ENCODE results near the gene COPA.

COPA gene

DNA sequence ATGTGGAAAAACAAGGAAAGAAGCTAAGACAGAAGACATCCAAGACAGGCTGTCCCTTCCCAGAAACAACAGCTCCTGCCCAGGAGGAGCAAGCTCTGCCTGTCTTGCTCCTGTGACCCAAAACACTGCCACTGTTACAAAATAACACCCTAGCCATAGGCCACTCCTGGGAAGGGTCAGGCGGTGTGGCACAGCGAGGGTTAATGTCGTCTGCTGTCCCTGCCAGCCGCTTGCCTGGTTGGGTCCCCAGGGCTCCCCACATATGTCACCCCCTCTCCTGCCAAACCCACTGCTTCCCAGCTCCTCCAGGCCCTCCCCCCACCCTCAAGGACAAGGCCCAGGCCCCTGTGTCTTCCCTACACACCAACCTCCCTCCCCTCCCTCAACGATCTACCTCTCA, 20.0 kb upstream of the COPA start:
- DNase-seq (ENCODE audit: low read depth, low spot score): no peak

DNA sequence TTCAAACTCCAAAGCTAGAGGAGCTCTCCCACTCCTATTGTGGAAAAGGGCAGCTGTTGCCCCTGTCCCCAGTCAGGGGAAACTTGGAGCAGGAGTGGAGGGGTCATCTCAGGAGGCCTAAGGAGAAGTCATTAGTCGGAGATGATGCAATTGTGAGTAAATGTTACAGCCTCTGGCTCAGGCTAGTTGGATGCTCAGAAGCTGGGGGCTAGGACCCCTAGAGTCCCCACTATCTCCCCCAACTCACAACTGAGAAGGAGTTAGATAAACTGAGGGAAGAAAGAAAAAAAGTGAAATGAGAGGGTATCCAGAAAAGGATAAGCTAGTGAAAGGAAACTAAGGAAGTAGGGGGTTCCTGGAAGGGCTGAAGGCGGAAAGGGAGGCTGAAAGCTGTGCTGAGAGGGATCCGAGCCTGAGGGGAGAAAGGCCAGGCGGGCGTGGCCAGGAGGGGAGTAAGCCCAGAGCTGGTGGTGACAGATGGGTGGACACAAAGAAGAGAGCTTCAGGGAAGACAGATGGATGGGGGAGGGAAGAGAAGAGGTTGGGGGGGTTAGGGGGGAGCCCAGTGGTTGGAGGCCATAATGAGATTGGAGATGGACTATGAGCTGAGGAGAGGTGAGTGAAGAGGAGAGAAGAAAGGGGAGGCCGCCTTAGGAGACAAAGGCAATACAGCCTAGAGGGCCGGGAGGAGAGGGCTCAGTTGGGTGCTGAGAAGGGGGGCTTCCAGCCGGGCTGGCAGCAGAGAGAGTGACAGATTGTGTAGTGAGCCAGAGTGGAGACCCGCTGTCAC, 19.3 kb upstream of the COPA start:
- no peak for DNase-seq (ENCODE audit: low read depth, low spot score)

DNA sequence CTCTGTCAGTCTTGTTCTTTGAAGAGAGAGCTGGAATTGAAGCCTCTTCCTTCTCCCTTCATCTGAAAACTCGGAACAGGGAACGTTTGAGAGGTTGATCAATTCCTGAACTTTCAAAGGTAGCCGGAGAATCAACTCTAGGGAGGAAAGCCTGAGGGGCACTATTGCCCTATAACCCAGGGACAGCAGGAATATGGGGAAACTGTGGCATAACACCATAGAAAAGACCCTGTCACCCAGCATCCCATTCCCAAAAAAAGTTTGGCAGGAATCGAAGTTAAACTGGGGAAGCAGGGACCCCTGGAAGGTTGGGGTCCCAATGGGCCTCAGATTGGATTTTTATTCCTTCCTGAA, 18.7 kb upstream of the COPA start:
- DNase-seq (ENCODE audit: low read depth, low spot score): no peak

DNA sequence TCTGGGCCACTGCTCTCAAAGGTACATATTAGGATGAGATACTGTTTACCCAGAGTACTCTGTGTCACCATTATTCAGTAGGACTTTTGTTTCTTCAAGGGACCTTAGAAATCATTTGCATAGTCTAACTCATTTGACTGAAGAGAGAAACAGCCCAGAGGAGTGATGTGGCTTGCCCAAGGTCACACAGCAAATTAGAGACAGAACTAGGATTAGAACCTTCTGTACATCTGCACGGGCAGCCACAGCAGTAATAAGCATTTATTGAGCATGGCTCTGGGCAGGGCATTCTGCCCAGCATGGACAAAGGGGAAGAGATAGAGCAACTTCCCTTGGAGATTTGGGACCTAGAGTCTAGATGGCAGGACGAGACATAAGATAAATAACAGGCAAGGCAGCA, 18.1 kb upstream of the COPA start:
- no peak for DNase-seq (ENCODE audit: low read depth, low spot score)

DNA sequence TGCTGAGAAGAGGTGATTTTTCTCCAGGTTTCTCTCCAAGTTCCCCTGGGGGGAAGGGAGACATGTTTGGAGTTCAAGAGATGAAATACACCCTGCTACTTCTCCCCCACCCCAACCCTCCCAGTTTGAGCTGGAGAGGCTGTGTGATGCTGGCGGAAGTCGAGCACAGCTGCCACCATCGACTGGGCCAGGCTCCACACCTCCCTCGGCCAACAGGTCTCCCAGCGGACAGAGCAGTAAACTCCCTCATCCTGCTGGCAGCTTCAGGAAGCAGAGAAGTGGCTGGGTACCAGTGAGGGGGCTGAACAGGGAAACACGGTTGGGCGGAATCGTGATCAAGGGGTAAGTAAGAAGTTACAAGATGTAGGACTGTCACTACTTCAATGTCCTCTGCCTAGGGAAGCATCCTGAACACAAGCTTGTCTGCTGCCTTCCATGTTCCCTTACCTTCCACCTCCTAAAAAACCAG, 17.2 kb upstream of the COPA start:
- no peak for DNase-seq (ENCODE audit: low read depth, low spot score)

DNA sequence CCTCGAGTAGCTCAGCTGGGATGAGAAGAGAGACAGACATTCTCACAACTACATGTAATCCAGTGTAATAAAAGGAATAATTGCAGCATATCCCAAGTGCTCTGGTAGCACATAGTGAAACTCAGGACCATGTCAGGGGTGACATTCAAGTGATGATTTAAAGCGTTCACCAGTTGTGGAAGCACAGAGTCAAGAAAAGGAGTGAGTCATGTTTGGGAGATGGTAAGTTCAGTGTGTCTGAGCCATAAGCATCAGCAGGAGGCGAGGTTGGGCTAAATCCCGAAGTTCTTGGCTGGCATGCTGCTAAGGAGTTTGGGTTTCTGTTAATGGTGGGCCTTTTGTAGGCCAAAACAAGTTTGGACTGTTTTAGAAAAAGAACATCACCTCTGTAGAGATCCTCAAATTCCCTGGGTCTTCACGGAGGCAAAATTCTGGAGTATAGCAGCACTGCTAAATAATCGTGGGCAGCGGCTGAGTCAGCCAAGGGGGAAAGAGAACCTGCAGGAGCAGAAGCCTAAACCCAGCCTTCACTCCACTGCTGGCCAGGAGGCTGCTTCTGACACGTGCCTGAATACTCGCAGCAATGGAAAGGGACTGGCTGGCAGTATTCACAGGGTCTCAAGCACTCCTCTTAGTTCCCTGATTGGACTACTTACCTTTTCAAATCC, 16.6 kb upstream of the COPA start:
- no peak for DNase-seq (ENCODE audit: low read depth, low spot score)

DNA sequence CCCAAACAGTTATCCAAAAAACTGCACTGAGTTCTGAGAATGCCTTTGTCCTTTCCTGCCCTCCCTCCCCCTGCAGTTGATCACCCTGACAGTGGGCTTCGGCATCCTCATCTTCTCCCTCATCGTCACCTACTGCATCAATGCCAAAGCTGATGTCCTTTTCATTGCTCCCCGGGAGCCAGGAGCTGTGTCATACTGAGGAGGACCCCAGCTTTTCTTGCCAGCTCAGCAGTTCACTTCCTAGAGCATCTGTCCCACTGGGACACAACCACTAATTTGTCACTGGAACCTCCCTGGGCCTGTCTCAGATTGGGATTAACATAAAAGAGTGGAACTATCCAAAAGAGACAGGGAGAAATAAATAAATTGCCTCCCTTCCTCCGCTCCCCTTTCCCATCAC, 15.0 kb upstream of the COPA start:
- no peak for DNase-seq (ENCODE audit: low read depth, low spot score)

DNA sequence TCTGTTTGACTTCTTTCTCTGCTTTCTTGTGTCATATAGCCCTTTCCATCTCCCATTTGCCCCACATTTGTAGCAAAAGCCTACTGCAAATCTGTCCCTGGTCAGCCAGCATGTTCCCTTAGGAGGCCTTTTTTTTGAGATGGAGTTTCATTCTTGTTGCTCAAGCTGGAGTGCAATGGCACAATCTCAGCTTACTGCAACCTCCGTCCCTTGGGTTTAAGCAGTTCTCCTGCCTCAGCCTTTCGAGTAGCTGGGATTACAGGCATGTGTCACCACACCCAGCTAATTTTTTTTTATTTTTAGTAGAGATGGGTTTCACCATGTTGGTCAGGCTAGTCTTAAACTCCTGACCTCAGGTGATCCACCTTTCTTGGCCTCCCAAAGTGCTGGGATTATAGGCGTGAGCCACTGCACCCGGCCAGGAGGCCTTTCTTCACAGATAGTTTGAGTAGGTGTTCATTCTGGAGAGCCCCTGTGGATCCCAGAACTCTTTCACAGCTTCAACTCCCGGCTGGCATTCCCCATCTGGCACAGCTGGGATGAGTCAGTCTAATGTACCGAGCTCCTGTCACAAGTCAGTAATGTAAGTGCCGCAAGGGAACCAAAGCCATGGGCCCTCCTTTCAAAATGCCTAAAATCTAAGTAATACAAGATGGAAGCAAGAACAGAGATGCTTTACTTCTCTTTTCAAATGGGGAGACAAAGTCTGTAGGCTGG, 14.4 kb upstream of the COPA start:
- DNase-seq (ENCODE audit: low read depth, low spot score): no peak

DNA sequence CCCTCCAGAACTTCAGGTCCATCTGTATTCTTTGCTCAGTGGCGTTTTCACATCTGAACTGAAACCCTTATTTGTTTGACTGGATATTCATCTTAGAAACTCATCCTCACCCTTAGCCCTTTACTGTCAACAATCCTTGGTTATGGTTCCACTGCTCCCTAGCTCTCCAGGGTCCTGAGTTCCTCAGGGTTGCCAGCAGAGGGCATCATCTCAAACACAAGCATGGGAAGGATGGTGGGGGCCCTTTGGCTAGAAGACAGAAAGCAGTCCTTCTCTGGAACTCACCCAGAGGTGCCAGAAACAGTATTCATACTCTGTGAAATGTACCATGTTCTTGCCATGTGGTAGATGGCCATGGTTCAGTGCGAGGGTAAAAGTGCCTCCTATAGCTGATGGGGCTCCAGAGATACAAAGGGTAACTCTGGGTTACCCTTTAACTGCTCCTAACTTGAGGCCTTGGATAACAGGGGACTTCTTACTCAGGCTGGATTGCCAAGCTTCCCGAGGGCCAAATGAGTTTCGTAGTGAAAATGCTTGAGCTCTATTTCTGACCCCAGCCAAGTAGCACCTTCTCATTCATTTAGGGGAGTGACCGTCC, 11.4 kb upstream of the COPA start:
- no peak for DNase-seq (ENCODE audit: low read depth, low spot score)

DNA sequence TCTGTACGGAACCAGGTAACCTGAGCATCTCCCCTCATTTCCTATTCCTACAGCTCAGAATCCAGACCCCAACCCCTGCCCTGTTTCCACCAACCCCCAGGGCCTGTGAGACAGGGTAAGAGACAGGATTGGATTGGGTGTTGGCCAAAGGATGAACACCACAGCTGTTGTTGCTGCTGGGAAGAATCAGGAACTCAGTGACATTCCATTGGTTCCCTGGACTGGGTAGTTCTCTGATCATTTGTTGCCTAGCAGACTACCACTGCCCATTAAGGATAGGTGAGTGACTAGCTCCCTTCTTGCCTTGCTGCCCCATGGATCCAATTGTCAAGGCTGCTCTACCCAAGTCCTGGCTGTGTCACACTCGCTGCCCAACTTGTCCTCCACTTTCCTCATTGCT, 10.2 kb upstream of the COPA start:
- DNase-seq (ENCODE audit: low read depth, low spot score): no peak

DNA sequence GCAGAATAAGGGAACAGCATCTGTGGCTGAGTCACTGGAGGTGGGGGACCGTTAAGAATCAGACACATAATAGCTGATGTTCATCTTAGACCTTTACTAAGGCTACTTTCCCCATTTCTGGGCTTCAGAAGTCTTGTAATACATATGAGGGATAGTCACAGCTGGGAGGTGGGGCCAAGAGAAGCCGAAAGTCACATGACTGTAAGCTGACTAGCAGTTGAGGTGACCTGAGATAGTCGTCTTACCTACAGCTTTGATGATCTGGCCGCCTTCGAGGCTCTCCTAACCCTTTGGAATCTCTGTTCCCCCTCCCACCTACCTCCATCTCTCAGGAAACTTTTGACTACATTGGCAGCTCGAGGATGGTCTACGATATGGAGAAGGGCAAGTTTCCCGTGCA, 9.5 kb upstream of the COPA start:
- no peak for DNase-seq (ENCODE audit: low read depth, low spot score)

DNA sequence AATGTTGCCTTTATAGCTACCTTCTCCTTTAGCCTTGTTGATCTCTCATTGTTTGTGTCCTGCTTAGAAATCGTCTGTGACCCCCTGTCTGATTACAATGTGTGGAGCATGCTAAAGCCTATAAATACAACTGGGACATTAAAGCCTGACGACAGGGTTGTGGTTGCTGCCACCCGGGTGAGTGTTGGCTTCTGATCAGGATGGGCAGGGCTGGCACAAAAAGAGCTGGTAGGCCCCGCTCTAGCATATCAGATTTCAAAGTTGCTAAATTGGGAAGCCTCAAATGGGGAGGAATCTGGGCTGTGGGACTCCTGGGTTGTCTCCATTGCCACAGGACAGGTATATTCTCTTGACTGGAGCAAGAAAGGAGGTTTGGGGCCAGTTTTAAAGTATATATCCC, 8.6 kb upstream of the COPA start:
- DNase-seq (ENCODE audit: low read depth, low spot score): no peak

DNA sequence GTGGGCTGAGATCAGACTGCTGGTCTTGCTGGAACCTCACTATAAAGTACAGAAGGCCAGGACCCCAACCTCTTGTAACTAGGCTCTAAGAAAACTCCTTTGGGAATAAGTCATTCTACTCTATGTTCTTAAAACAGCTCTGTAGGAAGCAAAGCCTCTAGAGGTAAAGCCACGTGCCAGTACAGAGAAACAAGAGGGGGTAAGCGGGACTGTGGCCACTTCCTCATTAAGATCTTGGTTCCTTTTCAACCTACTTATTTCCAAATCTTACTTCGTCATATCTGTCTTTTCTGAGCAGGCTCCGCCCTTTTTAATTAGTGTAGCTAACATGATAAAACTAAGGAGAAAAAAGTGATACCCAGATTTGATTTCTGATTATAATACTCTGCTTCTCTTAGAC, 3.9 kb upstream of the COPA start:
- DNase-seq (ENCODE audit: low read depth, low spot score): no peak

DNA sequence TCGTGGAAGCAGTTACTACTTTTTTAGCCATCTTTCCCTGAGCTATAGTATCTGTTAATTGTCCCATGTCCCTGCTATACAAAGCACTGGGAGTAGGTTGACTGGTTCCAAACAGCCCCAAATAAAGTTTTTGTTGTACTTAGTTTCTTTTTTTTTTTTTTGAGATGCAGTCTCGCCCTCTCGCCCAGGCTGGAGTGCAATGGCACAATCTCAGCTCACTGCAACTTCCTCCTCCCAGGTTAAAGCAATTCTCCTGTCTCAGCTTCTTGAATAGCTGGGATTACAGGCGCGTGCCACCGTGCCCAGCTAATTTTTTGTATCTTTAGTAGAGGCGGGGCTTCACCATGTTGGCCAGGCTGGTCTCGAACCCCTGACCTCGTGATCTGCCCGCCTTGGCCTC, 3.4 kb upstream of the COPA start:
- DNase-seq (ENCODE audit: low read depth, low spot score): no peak

DNA sequence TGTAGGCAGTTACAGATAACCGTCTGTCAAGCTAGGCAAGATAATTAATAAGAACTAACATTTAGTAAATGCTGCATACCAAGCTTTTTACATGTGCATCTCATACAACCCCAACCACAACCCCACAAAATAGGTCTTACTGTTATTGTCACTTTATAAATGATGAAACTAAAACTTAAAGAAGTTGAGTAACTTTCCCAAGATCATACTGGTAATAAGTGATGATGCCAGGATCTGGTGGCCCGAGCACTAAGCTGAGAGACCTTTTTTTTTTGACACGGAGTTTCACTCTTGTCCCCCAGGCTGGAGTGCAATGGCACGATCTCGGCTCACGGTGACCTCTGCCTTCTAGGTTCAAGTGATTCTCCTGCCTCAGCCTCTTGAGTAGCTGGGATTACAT, 1.9 kb upstream of the COPA start:
- no peak for DNase-seq (ENCODE audit: low read depth, low spot score)

DNA sequence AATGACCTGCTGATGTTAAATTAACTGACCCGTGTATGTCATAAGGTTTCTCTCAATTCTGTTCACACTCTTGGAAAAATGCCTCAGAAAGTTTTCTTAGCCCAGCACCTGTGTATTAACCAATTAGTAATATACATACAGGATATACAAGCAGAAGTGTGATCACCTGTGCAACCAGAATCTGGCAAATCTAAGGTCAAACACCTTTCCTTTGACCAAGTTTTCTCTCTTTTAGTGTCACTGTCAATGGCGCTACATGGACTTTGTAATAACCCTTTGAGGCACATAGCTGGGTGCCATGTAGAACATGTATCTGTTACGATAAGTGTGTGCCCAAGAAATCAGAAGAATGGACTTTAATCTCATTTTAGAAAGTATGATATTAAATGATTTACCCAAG, 1.2 kb upstream of the COPA start:
- no peak for DNase-seq (ENCODE audit: low read depth, low spot score)

DNA sequence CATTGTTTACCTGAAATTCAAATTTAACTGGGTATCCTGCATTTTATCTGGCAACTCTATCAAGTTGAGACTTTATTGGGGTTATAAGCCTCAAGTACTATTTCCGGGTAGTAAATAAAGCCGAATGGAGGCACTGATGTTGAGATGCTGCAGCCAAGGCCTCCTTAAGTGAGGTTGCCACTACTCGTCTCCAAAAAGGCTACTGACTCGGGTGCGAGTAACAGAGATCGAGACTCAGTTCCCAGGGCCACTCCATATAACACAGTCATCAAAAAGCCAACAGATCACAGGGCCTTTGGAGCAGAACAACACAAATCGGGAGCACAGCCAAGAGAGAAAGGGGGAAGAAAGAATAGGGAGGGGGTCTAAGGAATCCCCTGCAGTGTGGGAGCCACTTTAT, 524 bp downstream of the COPA start:
- no peak for DNase-seq (ENCODE audit: low read depth, low spot score)

DNA sequence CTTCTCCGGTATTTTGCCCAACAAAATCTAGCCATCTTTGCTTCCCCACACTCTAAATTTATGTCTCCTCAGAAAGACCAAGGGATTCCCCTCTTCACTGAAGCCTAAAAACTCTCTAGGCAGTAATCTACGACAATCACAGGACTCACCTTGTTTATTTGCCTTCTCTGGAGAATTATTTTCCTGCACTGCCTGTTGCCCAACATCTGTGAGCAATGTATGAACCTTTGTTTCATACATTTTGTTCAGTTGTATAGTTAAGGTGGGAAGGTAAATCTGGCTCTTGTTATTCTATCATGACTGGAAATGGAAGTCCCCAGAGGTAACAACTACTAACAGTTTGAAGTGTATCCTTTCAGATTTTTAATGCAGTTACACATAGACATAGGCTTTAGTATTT, 2.2 kb downstream of the COPA start:
- no peak for DNase-seq (ENCODE audit: low read depth, low spot score)

DNA sequence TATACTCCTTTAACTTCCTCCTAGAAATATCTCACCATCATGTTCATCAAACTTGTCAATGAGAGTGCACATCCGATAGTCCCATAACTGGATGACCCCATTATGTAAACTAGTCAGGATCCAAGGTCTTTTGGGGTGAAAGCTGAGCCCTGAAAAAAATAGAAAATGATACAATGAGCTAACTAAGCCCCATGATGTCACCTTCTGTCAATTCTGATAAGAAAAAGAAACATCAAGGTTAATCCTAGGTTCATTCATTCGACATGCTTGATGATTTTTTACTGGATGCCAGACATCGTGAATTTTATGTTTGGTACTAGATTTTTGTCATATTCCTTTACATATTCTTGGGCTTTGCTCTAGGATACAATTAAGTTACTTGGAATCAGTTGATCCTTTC, 2.9 kb downstream of the COPA start:
- no peak for DNase-seq (ENCODE audit: low read depth, low spot score)

DNA sequence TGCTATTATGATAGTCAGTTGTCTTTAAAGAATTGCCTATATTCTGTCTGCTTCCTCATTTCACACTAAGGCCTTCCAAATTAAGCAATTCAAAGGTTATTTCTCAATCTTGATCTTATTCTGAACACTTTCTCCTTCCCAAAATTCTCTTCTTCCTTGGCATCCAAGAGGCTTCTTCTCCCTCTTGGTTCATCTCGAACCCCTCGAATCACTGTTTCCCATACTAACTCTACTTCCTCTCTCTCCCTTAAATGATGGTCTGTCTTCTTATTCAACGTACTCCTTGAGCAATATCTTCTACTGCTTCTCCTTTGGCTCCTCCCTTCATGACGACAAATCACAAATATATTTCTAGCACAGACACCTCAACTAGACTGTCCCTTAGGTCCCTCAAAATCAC, 4.5 kb downstream of the COPA start:
- DNase-seq (ENCODE audit: low read depth, low spot score): no peak

DNA sequence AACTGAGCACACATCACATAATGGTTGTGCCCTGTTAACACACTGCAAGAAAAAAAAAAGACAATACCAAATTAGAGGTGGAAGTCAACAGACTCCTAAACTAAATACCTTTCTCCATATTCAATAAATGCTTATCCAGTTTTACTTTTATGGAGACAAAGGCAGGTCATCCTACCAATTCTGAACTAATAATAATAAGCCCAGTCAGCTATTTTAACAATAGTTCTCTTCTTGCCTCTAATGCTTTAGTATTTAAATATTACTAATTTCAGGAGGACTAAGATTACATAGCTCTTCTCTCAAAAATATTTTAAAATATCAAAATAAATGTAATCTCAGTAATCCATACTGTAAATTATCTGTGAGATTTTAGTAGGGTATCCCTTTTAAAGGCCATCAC, 10.5 kb downstream of the COPA start:
- no peak for DNase-seq (ENCODE audit: low read depth, low spot score)

DNA sequence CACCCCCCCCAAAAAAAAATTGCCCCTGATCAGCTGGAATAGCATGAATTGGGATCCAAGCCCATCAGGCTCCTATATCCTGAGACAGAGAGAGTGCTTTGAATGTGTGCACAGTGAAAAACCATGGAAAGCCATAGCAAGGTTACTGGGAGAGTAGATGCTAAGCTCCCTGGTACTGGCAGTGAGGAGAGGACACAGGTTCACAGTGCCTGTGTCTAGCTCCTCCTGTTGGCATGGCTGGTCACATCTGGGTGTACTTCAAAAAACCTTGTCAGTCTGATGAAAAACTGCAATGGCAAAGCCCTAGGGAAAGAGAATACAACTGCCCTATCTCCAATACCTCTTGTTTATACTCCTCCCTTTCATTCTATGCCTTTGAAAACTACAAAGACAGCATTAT, 12.9 kb downstream of the COPA start:
- DNase-seq (ENCODE audit: low read depth, low spot score): no peak

DNA sequence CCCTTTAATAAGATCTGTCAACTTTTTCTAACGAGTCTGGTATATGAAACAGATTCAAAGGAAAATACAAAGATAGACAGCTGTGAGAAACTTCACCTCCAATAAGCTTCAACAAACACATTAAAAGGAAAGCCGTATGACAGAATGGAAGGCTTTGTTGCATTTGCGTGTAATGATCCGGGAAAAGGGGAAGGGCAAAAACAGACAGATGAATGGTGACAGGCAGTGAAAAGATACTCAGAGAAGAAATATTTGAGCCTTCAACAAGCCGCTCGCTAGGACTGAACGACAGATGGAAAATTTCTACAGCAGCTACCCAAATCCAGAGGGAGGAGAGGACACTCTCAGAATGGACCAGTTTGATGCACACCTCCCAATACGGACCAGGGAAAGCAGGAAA, 14.9 kb downstream of the COPA start:
- DNase-seq (ENCODE audit: low read depth, low spot score): no peak
